Ovary (tissue), 3 donors: Measurements from ENCODE around the gene AKR7A2.

Experiments
- POLR2A ChIP-seq: fragments of 450-650 bp; IDR thresholded peaks from one replicate; pipeline ENCODE4 v1.6.1; 2017; ENCODE audit warnings: antibody characterized with exemption, mild to moderate bottlenecking, moderate library complexity
- TF ChIP-seq, protein P1 (sequence below), 3 donors: fragments of 450-650 bp in 2 of 3; fragments of 200-600 bp in 1 of 3; IDR thresholded peaks; one replicate each; pipeline versions ENCODE4 v1.5.1 to v1.8.0; 2016 to 2022; ENCODE audit warnings: antibody characterized with exemption in 3 of 3, mild to moderate bottlenecking in 1 of 3
- donor health status: DM: no; HTN: no; CAD: no.

DNA sequence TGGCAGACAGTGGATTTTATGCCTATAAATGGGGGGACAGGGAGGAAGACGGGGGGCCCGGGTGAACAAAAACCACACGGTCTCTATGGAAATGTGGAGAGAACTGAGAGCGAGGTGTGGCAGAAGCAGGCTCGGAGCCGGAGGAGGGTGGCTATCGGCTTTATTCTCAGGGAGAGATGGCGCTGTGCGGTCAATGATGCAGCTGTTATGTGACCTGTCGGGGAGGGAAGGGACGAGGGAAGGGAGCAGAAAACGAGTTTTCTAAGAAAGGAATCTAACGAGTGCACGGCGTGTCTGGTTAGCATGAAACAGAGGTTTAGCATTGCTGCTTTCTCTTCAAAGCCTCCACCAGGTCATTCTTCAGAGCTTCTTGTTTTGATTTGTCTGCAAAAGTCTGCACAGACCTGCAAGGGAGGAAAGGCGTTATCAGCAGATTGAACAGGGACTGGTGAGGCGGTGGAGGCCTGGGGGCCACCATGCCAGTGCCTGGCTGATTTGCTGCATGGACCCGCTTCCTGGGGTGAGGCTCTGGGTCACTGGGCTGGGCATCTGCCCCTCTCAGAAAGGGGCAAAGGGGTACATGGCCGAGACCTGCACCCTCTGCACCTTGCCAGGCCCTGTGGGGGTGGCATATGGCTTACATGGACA is 27.4 kb upstream of the AKR7A2 start:
- TF ChIP-seq, protein P1, sequence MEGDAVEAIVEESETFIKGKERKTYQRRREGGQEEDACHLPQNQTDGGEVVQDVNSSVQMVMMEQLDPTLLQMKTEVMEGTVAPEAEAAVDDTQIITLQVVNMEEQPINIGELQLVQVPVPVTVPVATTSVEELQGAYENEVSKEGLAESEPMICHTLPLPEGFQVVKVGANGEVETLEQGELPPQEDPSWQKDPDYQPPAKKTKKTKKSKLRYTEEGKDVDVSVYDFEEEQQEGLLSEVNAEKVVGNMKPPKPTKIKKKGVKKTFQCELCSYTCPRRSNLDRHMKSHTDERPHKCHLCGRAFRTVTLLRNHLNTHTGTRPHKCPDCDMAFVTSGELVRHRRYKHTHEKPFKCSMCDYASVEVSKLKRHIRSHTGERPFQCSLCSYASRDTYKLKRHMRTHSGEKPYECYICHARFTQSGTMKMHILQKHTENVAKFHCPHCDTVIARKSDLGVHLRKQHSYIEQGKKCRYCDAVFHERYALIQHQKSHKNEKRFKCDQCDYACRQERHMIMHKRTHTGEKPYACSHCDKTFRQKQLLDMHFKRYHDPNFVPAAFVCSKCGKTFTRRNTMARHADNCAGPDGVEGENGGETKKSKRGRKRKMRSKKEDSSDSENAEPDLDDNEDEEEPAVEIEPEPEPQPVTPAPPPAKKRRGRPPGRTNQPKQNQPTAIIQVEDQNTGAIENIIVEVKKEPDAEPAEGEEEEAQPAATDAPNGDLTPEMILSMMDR (IDR thresholded peaks at IDR 0.05): no peak
- TF ChIP-seq POLR2A: no peak
